Calu3 (cell line): ENCODE data around the gene MBP. TPM values are rescaled to one million over a fixed set of nuclear protein-coding genes. Genes with fewer than 3 reads are reported as not detected.

Experiments used
- BruUV-seq: library from RNA; stranded (reverse); fragments of 400-500 nt; replicated peaks from 2 replicates; lab custom pipeline; 2021; lab: Mats Ljungman, UMichigan
- CTCF ChIA-PET: fragments of 300-600 bp; sonication (Branson Sonifier 250); formaldehyde crosslinking; loops from one replicate; lab custom pipeline; 2022; ENCODE audit warnings: antibody characterized with exemption; lab: Charles Lee
- DNase-seq: peaks from one replicate; pipeline ENCODE4 v3.0.0; 2022
- H3K27ac Mint-ChIP-seq: one replicate; pipeline ENCODE4 v1.8.0; 2022; ENCODE audit warnings: mixed read lengths; ENCODE audit not compliant: unreplicated experiment
- H3K27me3 Mint-ChIP-seq: one replicate; pipeline ENCODE4 v1.8.0; 2022; ENCODE audit warnings: mixed read lengths; ENCODE audit not compliant: unreplicated experiment
- H3K36me3 Mint-ChIP-seq: one replicate; pipeline ENCODE4 v1.8.0; 2022; ENCODE audit warnings: mild to moderate bottlenecking, moderate library complexity, mixed read lengths; ENCODE audit not compliant: insufficient read depth, unreplicated experiment
- H3K4me1 Mint-ChIP-seq: one replicate; pipeline ENCODE4 v1.8.0; 2022; ENCODE audit warnings: mild to moderate bottlenecking, low read depth, mixed read lengths; ENCODE audit not compliant: unreplicated experiment
- H3K4me3 Mint-ChIP-seq: one replicate; pipeline ENCODE4 v1.8.0; 2022; ENCODE audit warnings: mild to moderate bottlenecking, low read depth, moderate library complexity, mixed read lengths; ENCODE audit not compliant: unreplicated experiment
- H3K9me3 Mint-ChIP-seq: one replicate; pipeline ENCODE4 v1.8.0; 2022; ENCODE audit warnings: low read depth, mixed read lengths; ENCODE audit not compliant: unreplicated experiment
- intact Hi-C: fragments of 100-400 bp; cut with micrococcal nuclease; formaldehyde crosslinking; loops from one replicate; pipeline ENCODE4 v1.10.0; 2022; ENCODE audit not compliant: unreplicated experiment
- total RNA-seq: library from RNA; stranded (reverse); gene quantifications from 2 replicates; pipeline ENCODE4 v1.2.3, GENCODE V29; 2022
- TF ChIP-seq, protein P1 (sequence below): fragments of 200-600 bp; IDR thresholded peaks from one replicate; pipeline ENCODE4 v1.8.0; 2022; ENCODE audit warnings: antibody characterized with exemption; ENCODE audit not compliant: unreplicated experiment

The MBP gene
- total RNA-seq, 1 experiment from 2014 or later, result 221 TPM

GRCh38 chr18:77072566-77072965 is 60.0 kb downstream of the MBP start:
- Mint-ChIP-seq H3K4me3 (no peak overlapping the region), H3K9me3 (no peaks in the 10 kb centered on the region), H3K27ac (no peak overlapping the region), H3K27me3 (no peaks in the 10 kb centered on the region), H3K36me3 (peaks cover 84% of the 10 kb centered on the region), H3K4me1 (peaks cover 67% of the 10 kb centered on the region)
- BruUV-seq, result no TSS peak
- CTCF ChIA-PET, result interaction anchor here (1.2 to 3.3 kb wide), 2 partner anchors 18 to 42 kb away, joined by 3 to 12 read pairs; no protein-coding TSS in a partner anchor
- TF ChIP-seq, protein P1, sequence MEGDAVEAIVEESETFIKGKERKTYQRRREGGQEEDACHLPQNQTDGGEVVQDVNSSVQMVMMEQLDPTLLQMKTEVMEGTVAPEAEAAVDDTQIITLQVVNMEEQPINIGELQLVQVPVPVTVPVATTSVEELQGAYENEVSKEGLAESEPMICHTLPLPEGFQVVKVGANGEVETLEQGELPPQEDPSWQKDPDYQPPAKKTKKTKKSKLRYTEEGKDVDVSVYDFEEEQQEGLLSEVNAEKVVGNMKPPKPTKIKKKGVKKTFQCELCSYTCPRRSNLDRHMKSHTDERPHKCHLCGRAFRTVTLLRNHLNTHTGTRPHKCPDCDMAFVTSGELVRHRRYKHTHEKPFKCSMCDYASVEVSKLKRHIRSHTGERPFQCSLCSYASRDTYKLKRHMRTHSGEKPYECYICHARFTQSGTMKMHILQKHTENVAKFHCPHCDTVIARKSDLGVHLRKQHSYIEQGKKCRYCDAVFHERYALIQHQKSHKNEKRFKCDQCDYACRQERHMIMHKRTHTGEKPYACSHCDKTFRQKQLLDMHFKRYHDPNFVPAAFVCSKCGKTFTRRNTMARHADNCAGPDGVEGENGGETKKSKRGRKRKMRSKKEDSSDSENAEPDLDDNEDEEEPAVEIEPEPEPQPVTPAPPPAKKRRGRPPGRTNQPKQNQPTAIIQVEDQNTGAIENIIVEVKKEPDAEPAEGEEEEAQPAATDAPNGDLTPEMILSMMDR, result no peak
- DNase-seq, result no peak
- intact Hi-C loops, result no loop called here

- H3K4me1 Mint-ChIP-seq, result peaks cover 74% of the 10 kb centered on the region
- H3K27ac Mint-ChIP-seq, result peak overlapping the region; percentile 33
- peaks cover 85% of the 10 kb centered on the region for H3K36me3 Mint-ChIP-seq
- no peak for DNase-seq
- no peaks in the 10 kb centered on the region for H3K9me3 Mint-ChIP-seq
- H3K4me3 Mint-ChIP-seq, result no peak overlapping the region
- H3K27me3 Mint-ChIP-seq, result no peaks in the 10 kb centered on the region
- no TSS peak for BruUV-seq
- TF ChIP-seq, protein P1, result no peak
- intact Hi-C loops, result no loop called here
- CTCF ChIA-PET, result interaction anchor here (1.2 to 3.3 kb wide), 2 partner anchors 17 to 43 kb away, joined by 3 to 12 read pairs; no protein-coding TSS in a partner anchor
Observed at GRCh38 chr18:77071711-77072292, 60.8 kb downstream of the MBP start.

DNA sequence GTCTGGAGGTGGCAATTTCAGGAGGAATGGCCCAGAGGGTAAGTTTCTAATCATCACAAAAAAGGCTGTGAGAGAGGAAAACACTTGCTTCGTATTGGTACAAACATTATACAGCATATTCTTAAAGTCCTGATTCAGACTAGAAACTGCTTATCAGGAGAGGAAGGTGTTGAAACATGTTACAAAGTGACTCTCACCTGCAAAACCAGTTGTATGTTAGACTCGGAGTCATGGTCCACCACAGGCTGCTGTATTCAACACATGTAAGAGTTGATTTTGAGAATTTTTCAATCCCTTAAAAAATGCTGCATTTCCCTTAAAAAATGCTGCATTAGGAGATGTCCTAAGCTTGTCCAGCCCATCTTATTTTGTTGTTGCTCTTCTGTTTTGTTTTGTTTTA is 61.5 kb downstream of the MBP start:
- TF ChIP-seq, protein P1, result no peak
- peaks cover 82% of the 10 kb centered on the region for H3K4me1 Mint-ChIP-seq
- peak overlapping the region; percentile 33 for H3K27ac Mint-ChIP-seq
- BruUV-seq, result no TSS peak
- DNase-seq, result no peak
- H3K9me3 Mint-ChIP-seq, result no peaks in the 10 kb centered on the region
- intact Hi-C loops, result no loop called here
- CTCF ChIA-PET, result interaction anchor here (3.3 kb wide), 1 partner anchor 16 kb away, joined by 12 read pairs; no protein-coding TSS in a partner anchor
- H3K4me3 Mint-ChIP-seq, result no peak overlapping the region
- no peaks in the 10 kb centered on the region for H3K27me3 Mint-ChIP-seq
- H3K36me3 Mint-ChIP-seq, result peaks cover 86% of the 10 kb centered on the region

DNA sequence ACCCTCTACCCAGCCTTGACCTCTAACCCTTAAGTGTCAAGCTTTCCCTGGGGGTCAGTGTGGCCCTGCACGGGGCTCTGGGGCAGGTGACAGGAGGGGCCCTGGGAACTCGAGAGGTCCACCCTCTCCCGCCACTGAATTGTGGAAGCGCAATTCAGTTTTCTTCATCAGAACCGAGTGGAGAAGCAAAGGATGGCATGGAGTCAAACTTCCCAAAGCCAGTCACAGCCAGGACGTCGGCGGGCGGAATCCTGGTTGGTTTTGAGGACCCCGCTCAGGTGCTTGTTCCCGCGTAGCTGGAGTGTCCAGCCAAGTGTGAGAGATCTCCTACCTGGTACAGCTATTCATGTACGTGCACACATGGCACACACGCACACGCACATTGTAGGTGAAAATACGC is 62.0 kb downstream of the MBP start:
- no TSS peak for BruUV-seq
- DNase-seq, result no peak
- no peaks in the 10 kb centered on the region for H3K27me3 Mint-ChIP-seq
- no peak overlapping the region for H3K27ac Mint-ChIP-seq
- H3K4me1 Mint-ChIP-seq, result peaks cover 86% of the 10 kb centered on the region
- intact Hi-C loops, result no loop called here
- no peaks in the 10 kb centered on the region for H3K9me3 Mint-ChIP-seq
- H3K36me3 Mint-ChIP-seq, result peaks cover 90% of the 10 kb centered on the region
- TF ChIP-seq, protein P1, result no peak
- H3K4me3 Mint-ChIP-seq, result no peak overlapping the region
- CTCF ChIA-PET, result interaction anchor here (0.7 kb wide), 1 partner anchor 10 kb away, joined by 3 read pairs; no protein-coding TSS in a partner anchor
